Neural crest cell (in vitro differentiated cells): ENCODE data around the gene CCDC170. TPM values are rescaled to one million over a fixed set of nuclear protein-coding genes. Genes with fewer than 3 reads are reported as not detected.

ENCODE experiments used
- DNase-seq: peaks from one replicate; pipeline ENCODE4 v3.0.0; 2021; ENCODE audit warnings: low read depth, mixed read lengths, low spot score
- H3K27ac Mint-ChIP-seq: one replicate; pipeline ENCODE4 v1.8.0; 2021; ENCODE audit warnings: mild to moderate bottlenecking, mixed read lengths; ENCODE audit not compliant: unreplicated experiment
- H3K27me3 Mint-ChIP-seq: 2 replicates; pipeline ENCODE4 v1.8.0; 2021; ENCODE audit warnings: low read depth, mild to moderate bottlenecking, mixed read lengths
- H3K36me3 Mint-ChIP-seq: 2 replicates; pipeline ENCODE4 v1.8.0; 2021; ENCODE audit warnings: low read depth, mild to moderate bottlenecking, mixed read lengths
- H3K4me1 Mint-ChIP-seq: 2 replicates; pipeline ENCODE4 v1.8.0; 2021; ENCODE audit warnings: mixed read lengths
- H3K4me3 Mint-ChIP-seq: one replicate; pipeline ENCODE4 v1.8.0; 2021; ENCODE audit warnings: mild to moderate bottlenecking, mixed read lengths
- H3K9me3 Mint-ChIP-seq: 2 replicates; pipeline ENCODE4 v1.8.0; 2021; ENCODE audit warnings: mixed read lengths
- CTCF ChIP-seq: fragments of 200-600 bp; sonication (generic); conservative IDR thresholded peaks from 2 replicates; pipeline ENCODE4 v1.5.0; 2021; ENCODE audit warnings: antibody characterized with exemption, mild to moderate bottlenecking
- total RNA-seq: library from RNA; stranded (reverse); gene quantifications from 2 replicates; pipeline ENCODE4 v1.2.1, GENCODE V29; 2021

The CCDC170 gene
- total RNA-seq, 1 donor from 2014 or later, result 0.37 TPM

- H3K36me3 Mint-ChIP-seq, result peaks cover 2% of the 10 kb centered on the region
- H3K4me3 Mint-ChIP-seq, result no peak overlapping the region
- DNase-seq, result no peak
- no peaks in the 10 kb centered on the region for H3K4me1 Mint-ChIP-seq
- H3K27me3 Mint-ChIP-seq, result peaks cover 15% of the 10 kb centered on the region
- TF ChIP-seq CTCF, result no peak
- no peaks in the 10 kb centered on the region for H3K9me3 Mint-ChIP-seq
- no peak overlapping the region for H3K27ac Mint-ChIP-seq
These were observed 7.8 kb downstream of the CCDC170 start for GRCh38 chr6:151501511-151502136.

- no peak overlapping the region for H3K4me3 Mint-ChIP-seq
- TF ChIP-seq CTCF, result no peak
- DNase-seq, result no peak
- peaks cover 2% of the 10 kb centered on the region for H3K36me3 Mint-ChIP-seq
- H3K27ac Mint-ChIP-seq, result no peak overlapping the region
- no peaks in the 10 kb centered on the region for H3K9me3 Mint-ChIP-seq
- H3K27me3 Mint-ChIP-seq, result peaks cover 11% of the 10 kb centered on the region
- H3K4me1 Mint-ChIP-seq, result no peaks in the 10 kb centered on the region
These were observed 8.7 kb downstream of the CCDC170 start for GRCh38 chr6:151502499-151502898.

- Mint-ChIP-seq H3K9me3 (no peaks in the 10 kb centered on the region), H3K27ac (no peak overlapping the region), H3K27me3 (peaks cover 2% of the 10 kb centered on the region), H3K4me3 (no peak overlapping the region), H3K4me1 (no peaks in the 10 kb centered on the region), H3K36me3 (peaks cover 2% of the 10 kb centered on the region)
- no peak for DNase-seq
- TF ChIP-seq CTCF, result no peak
These were observed 12.9 kb downstream of the CCDC170 start for GRCh38 chr6:151506761-151507160.

- Mint-ChIP-seq H3K4me1 (no peaks in the 10 kb centered on the region), H3K27me3 (no peaks in the 10 kb centered on the region), H3K27ac (no peak overlapping the region), H3K4me3 (no peak overlapping the region), H3K9me3 (no peaks in the 10 kb centered on the region), H3K36me3 (peaks cover 2% of the 10 kb centered on the region)
- no peak for DNase-seq
- no peak for TF ChIP-seq CTCF
These were observed 15.2 kb downstream of the CCDC170 start for GRCh38 chr6:151509048-151509447.

GRCh38 chr6:151512481-151512880 lies 18.7 kb downstream of the CCDC170 start:
- no peaks in the 10 kb centered on the region for H3K9me3 Mint-ChIP-seq
- H3K36me3 Mint-ChIP-seq, result peaks cover 3% of the 10 kb centered on the region
- no peak overlapping the region for H3K4me3 Mint-ChIP-seq
- no peak for TF ChIP-seq CTCF
- no peak for DNase-seq
- H3K4me1 Mint-ChIP-seq, result no peaks in the 10 kb centered on the region
- H3K27ac Mint-ChIP-seq, result no peak overlapping the region
- H3K27me3 Mint-ChIP-seq, result no peaks in the 10 kb centered on the region
